HG03521 (cell line): ENCODE measurements around the gene CDC14A.

Experiments used
- ATAC-seq: cut with Tn5 transposase; IDR thresholded peaks from one replicate; pipeline ENCODE4 v1.9.1; 2021; ENCODE audit warnings: mild to moderate bottlenecking, moderate library complexity; ENCODE audit not compliant: unreplicated experiment

CDC14A gene

GRCh38 chr1:100526894-100527293 is 174.6 kb downstream of the CDC14A start:
- no peak for ATAC-seq

DNA sequence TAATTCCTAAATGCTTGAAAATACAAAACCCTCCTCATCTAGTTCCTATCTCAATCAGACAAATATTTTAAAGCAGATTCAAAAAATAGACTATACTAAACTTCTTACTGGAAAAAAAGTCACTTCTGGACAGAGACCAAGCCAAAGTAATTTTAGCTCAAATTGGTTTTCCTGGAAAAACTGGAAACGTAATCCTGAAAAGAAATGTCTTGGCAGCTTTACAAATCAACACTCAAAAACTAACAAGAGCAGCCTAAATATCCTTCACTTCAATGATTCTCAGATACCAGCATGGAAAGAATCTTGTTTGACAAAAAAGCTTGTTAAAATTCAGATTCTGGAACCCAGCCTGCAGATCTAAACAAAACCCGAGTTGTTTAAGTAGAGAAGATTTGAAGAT is 176.6 kb downstream of the CDC14A start:
- ATAC-seq: no peak

GRCh38 chr1:100530141-100530540 is 177.8 kb downstream of the CDC14A start:
- no peak for ATAC-seq

GRCh38 chr1:100530880-100531487 is 178.7 kb downstream of the CDC14A start:
- peak; percentile 89 for ATAC-seq

- no peak for ATAC-seq
Measured at GRCh38 chr1:100532645-100533044, 180.3 kb downstream of the CDC14A start.

- ATAC-seq: no peak
Measured at GRCh38 chr1:100535264-100535663, 183.0 kb downstream of the CDC14A start.

DNA sequence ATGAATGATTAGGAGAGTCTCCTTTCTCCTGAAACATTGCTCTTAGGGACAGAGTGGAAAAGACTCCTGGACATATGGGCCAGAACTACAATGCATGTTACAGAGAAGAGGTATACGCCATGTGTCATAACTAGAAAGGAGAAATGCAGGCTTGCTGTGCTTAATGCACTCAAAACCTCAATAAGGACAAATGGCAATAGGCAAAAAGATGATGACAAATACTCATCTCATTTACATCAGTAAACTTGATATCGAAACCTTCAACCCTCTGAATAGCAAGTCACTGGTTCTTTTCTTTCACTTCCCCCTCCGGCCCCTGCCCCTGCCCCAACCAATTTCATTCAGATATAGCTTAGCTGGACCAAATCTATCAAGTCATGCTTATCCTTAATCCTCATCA is 183.7 kb downstream of the CDC14A start:
- peak; percentile 80 for ATAC-seq

DNA sequence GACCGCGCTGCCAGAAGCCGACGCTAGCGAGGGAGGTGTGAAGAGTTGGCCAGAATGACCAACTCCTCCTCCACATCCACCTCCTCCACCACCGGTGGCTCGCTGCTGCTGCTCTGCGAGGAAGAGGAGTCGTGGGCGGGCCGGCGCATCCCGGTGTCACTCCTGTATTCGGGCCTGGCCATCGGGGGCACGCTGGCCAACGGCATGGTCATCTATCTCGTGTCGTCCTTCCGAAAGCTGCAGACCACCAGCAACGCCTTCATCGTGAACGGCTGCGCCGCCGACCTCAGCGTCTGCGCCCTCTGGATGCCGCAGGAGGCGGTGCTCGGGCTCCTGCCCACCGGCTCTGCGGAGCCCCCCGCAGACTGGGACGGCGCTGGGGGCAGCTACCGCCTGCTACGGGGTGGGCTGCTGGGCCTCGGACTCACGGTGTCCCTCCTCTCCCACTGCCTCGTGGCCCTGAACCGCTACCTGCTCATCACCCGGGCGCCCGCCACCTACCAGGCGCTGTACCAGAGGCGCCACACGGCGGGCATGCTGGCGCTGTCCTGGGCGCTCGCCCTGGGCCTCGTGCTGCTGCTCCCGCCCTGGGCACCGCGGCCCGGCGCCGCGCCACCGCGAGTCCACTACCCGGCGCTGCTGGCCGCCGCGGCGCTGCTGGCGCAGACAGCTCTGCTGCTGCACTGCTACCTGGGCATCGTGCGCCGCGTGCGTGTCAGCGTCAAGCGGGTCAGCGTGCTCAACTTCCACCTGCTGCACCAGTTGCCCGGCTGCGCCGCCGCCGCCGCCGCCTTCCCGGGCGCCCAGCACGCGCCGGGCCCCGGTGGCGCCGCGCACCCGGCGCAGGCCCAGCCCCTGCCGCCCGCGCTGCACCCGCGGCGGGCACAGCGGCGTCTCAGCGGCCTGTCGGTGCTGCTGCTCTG is 186.9 kb downstream of the CDC14A start:
- ATAC-seq: no peak

- ATAC-seq: no peak
Measured at GRCh38 chr1:100539836-100540536, 187.7 kb downstream of the CDC14A start.

DNA sequence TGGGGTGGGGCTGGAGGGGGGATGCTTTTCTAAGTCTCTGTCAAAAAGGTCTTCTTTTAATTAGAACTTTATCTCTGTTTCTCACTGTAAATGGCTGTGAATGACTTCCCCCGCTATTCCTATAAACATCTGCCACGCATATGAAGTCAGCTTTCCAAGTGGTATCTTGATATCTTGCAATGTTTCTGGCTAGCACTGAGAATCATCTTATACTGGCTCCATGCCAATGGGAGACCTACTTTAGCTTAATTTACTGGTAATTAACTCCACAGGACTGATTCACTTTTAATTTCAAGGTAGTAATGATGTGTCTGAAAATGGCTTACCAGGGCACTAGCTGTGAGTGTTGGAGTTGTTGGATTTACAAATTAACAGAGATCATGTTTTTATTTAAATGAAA is 190.0 kb downstream of the CDC14A start:
- no peak for ATAC-seq

GRCh38 chr1:100543640-100544039 is 191.3 kb downstream of the CDC14A start:
- no peak for ATAC-seq

GRCh38 chr1:100544791-100545190 is 192.5 kb downstream of the CDC14A start:
- ATAC-seq: no peak

DNA sequence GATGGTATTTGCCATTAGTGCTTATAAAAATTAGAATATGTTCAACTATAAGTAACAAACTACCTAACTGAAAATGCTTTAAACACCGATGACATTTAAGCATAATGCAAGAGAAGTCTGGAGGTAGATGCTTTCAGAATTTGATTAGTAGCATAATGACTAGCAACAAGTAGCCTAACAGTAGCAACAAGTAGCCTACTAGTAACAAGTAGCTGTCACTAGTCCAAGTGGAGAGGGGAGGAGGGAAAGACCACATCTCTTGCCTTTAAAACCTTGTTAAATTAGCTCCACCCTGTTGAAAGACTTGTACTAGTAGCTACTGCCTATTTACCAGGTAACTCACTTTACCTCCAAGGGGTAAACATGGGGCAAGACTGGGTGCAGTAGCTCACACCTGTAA is 193.5 kb downstream of the CDC14A start:
- no peak for ATAC-seq

DNA sequence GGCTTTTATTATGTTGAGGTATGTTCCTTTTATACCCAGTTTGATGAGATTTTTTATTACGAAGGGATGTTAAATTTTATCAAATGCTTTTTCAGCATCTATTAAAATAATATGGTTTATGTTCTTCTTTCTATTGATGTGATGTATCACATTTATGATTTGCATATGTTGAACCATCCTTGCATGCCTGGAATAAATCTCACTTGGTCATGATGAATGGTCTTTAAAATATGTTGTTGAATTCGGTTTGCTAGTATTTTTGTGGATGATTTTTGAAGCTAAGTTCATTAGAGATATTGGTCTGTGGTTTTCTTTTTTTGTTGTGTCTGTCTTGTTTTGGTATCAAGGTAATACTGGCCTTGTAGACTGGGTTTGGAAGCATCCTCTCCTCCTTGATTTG is 199.7 kb downstream of the CDC14A start:
- no peak for ATAC-seq

- ATAC-seq: no peak
Measured at GRCh38 chr1:100552922-100553321, 200.6 kb downstream of the CDC14A start.

DNA sequence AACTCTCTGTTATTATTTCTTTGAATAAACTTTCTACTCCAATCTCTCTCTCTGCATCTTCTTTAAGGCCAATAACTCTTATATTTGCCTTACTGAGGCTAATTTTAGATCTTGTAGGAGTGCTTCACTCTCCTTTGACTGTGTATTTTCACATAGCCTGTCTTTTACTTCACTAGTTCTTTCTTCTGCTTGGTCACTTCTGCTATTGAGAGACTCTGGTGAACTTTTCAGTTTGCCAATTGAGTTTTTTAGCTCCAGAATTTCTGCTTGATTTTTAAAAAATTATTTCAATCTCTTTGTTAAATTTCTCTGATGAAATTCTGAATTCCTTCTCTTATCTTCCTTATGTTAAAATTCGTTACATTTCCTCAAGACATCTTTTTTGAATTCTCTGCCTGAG is 203.9 kb downstream of the CDC14A start:
- no peak for ATAC-seq

- no peak for ATAC-seq
Measured at GRCh38 chr1:100556925-100557605, 204.8 kb downstream of the CDC14A start.

DNA sequence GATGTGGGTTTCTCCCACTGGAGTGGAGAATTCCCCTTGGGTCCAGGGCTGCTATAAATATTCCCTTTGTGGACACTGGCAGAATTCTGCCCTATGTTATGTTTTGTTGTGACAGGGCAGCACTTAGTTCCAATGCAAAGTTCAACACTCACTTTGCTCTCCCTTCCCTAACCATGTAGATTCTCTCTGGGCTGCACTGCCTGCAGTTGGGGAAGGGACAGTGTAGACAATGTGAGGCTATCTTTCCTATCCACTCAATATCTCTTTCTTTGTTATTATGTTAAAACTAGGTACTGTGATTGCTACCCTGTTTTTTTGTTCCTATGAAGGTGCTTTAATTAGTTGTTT is 205.3 kb downstream of the CDC14A start:
- ATAC-seq: no peak

DNA sequence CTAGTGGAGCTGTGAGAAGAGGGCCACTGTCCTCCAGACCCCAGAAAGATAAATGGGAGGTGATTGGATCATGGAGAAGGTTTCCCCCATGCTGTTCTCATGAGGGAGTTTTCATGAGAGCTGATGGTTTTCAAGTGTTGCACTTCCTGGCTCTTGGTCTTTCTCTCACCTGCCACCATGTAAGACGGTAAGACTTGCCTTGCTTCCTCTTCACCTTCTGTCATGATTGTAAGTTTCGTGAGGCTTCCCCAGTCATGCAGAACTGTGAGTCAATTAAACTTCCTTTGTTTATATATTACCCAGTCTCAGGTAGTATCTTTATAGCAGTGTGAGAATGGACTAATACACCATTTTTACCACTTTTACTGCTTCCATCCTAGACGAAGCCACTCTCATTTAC is 213.2 kb downstream of the CDC14A start:
- no peak for ATAC-seq

- ATAC-seq: no peak
Measured at GRCh38 chr1:100565937-100566699, 213.8 kb downstream of the CDC14A start.

- no peak for ATAC-seq
Measured at GRCh38 chr1:100567062-100567461, 214.8 kb downstream of the CDC14A start.
